Measurements from ENCODE around the gene XNDC1N. TPM values are rescaled to one million over a fixed set of nuclear protein-coding genes. Genes with fewer than 3 reads are reported as not detected.

XNDC1N gene
- 2.5 TPM for total RNA-seq
- long read RNA-seq, partial matches to known transcripts, result 0 of 3 reads
- long read RNA-seq, other reads (novel, unspliced or antisense), result 3 of 3 reads

- TF ChIP-seq CTCF (IDR thresholded peaks at IDR 0.05; ENCODE audit: borderline replicate concordance), result no peak
- H3K27me3 ChIP-seq (ENCODE audit: low read depth), result no peaks in the 10 kb centered on the region
- intact Hi-C loops (cut with micrococcal nuclease), result no loop called here
- H3K27ac ChIP-seq (replicated peaks), result peak within 1 kb of the TSS; percentile 95
- DNase-seq, result peak; percentile 47
- H3K4me1 ChIP-seq, result peaks cover 53% of the 10 kb centered on the region
- peak within 1 kb of the TSS; percentile 83 for H3K4me3 ChIP-seq
- no peaks in the 10 kb centered on the region for H3K9me3 ChIP-seq (replicated peaks)
- H3K36me3 ChIP-seq, result peaks cover 6% of the 10 kb centered on the region
Observed at GRCh38 chr11:71927820-71928736, at the start of gene XNDC1N. Gene XNDC1N, minus strand, starts transcription at chr11:71928594. Its CDS starts 5,241 bp downstream, at chr11:71923353.

- H3K36me3 ChIP-seq, result peaks cover 3% of the 10 kb centered on the region
- no peaks in the 10 kb centered on the region for H3K27me3 ChIP-seq (ENCODE audit: low read depth)
- intact Hi-C loops (cut with micrococcal nuclease), result loop anchor here (5.0 kb wide), 1 partner anchor 109 kb away; no protein-coding TSS in a partner anchor
- peak; percentile 78 for TF ChIP-seq CTCF (IDR thresholded peaks at IDR 0.05; ENCODE audit: borderline replicate concordance)
- H3K4me3 ChIP-seq, result no peak overlapping the region
- DNase-seq, result no peak
- H3K9me3 ChIP-seq (replicated peaks), result no peaks in the 10 kb centered on the region
- no peaks in the 10 kb centered on the region for H3K4me1 ChIP-seq
- H3K27ac ChIP-seq (replicated peaks), result no peak overlapping the region
Observed at GRCh38 chr11:71977743-71978418, 49.5 kb upstream of the XNDC1N start.

GRCh38 chr11:71977090-71977489, 48.7 kb upstream of the XNDC1N start:
- TF ChIP-seq CTCF (IDR thresholded peaks at IDR 0.05; ENCODE audit: borderline replicate concordance), result no peak
- no peak for DNase-seq
- H3K27ac ChIP-seq (replicated peaks), result no peak overlapping the region
- no peaks in the 10 kb centered on the region for H3K9me3 ChIP-seq (replicated peaks)
- no peak overlapping the region for H3K4me3 ChIP-seq
- no peaks in the 10 kb centered on the region for H3K27me3 ChIP-seq (ENCODE audit: low read depth)
- intact Hi-C loops (cut with micrococcal nuclease), result loop anchor here (5.0 kb wide), 1 partner anchor 110 kb away; no protein-coding TSS in a partner anchor
- H3K4me1 ChIP-seq, result peaks cover 5% of the 10 kb centered on the region
- peaks cover 3% of the 10 kb centered on the region for H3K36me3 ChIP-seq

- Histone ChIP-seq H3K4me3 (no peak overlapping the region), H3K9me3 (replicated peaks) (no peaks in the 10 kb centered on the region), H3K27me3 (ENCODE audit: low read depth) (no peaks in the 10 kb centered on the region), H3K27ac (replicated peaks) (no peak overlapping the region), H3K4me1 (peaks cover 5% of the 10 kb centered on the region), H3K36me3 (peaks cover 3% of the 10 kb centered on the region)
- DNase-seq, result no peak
- intact Hi-C loops (cut with micrococcal nuclease), result loop anchor here (5.0 kb wide), 1 partner anchor 111 kb away; no protein-coding TSS in a partner anchor
- TF ChIP-seq CTCF (IDR thresholded peaks at IDR 0.05; ENCODE audit: borderline replicate concordance), result no peak
Observed at GRCh38 chr11:71976551-71976950, 48.2 kb upstream of the XNDC1N start.

- DNase-seq, result no peak
Observed at GRCh38 chr11:71971680-71972079, 43.3 kb upstream of the XNDC1N start.

More at GRCh38 chr11:71971680-71972079, 43.3 kb upstream of the XNDC1N start:
- Histone ChIP-seq H3K27ac (replicated peaks) (no peak overlapping the region), H3K4me3 (no peak overlapping the region), H3K9me3 (replicated peaks) (no peaks in the 10 kb centered on the region), H3K27me3 (ENCODE audit: low read depth) (no peaks in the 10 kb centered on the region), H3K4me1 (peaks cover 5% of the 10 kb centered on the region), H3K36me3 (peaks cover 20% of the 10 kb centered on the region)
- intact Hi-C loops (cut with micrococcal nuclease), result no loop called here
- TF ChIP-seq CTCF (IDR thresholded peaks at IDR 0.05; ENCODE audit: borderline replicate concordance), result no peak

Data from left ventricle myocardium inferior (tissue), 1 donor.